ENCODE data around the gene SMIM17. TPM values are rescaled to one million over a fixed set of nuclear protein-coding genes. Genes with fewer than 3 reads are reported as not detected.
A peak's percentile ranks its signal among the peaks of the same experiment; 100 is the strongest.
"Not testable (repeated sequence)": the region's sequence is repeated elsewhere in the genome, so short reads cannot be mapped to it uniquely, and the experiment has no call there.

SMIM17 gene
- total RNA-seq, 2 experiments from 2014 or later: not detected

DNA sequence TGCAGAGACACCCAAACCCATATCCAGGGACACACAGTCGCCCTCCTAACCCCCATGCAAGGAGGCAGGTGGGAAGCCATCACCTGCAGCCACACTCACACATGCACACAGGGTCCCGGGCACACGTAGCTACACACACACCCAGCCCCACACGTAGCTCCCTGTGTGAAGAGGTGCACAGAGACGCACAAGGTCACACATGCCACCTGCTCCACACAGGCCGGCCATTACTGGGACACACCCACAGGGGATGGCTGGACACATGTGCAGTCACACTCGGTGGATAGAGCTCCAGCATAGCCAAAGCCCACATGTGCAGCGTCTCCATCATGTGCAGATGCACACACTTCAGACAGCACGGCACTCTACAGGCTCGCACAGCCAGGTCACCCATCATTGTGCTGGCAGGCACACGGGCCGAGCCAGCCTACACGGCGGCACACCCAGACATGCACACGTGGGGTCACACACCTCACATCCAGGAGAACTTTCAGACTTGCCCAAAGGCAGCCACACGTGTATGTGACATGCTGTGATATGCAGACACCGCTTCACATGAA is 27.5 kb downstream of the SMIM17 start:
- ATAC-seq (no peak), DNase-seq (no peak)
- Mint-ChIP-seq H3K9me3 (ENCODE audit: low read depth) (peaks cover 15% of the 10 kb centered on the region), H3K36me3 (peaks cover 14% of the 10 kb centered on the region), H3K27ac (no peak overlapping the region), H3K4me1 (peaks cover 11% of the 10 kb centered on the region), H3K4me3 (peak overlapping the region; percentile 79), H3K27me3 (no peaks in the 10 kb centered on the region)
- CTCF ChIA-PET: no interaction called here

DNA sequence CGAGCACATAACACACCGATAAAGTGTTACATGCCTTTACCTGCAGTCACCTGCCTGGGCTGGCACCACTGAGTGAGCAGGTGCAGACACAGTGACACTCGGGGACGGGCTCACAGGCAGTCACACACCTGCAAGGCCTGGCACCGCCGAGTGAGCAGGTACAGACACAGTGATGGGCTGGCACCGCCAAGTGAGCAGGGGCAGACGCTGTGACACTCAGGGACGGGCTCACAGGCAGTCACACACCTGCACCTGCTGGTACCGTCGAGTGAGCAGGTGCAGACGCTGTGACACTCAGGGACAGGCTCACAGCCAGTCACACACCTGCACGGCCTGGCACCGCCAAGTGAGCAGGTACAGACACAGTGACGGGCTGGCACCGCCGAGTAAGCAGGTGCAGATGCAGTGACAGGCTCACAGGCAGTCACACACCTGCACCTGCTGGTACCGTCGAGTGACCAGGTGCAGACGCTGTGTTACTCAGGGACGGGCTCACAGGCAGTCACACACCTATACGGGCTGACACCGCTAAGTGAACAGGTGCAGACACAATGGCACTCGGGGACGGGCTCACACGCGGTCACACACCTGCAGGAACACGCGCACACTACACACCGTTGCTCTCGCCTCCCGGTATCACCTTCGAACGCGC is 28.1 kb downstream of the SMIM17 start:
- H3K4me3 Mint-ChIP-seq: peak overlapping the region; percentile 79
- no peaks in the 10 kb centered on the region for H3K27me3 Mint-ChIP-seq
- ATAC-seq: peak; percentile 54
- peaks cover 11% of the 10 kb centered on the region for H3K4me1 Mint-ChIP-seq
- peaks cover 15% of the 10 kb centered on the region for H3K9me3 Mint-ChIP-seq (ENCODE audit: low read depth)
- CTCF ChIA-PET: no interaction called here
- DNase-seq: no peak
- H3K27ac Mint-ChIP-seq: peak overlapping the region; percentile 69
- H3K36me3 Mint-ChIP-seq: peaks cover 12% of the 10 kb centered on the region

DNA sequence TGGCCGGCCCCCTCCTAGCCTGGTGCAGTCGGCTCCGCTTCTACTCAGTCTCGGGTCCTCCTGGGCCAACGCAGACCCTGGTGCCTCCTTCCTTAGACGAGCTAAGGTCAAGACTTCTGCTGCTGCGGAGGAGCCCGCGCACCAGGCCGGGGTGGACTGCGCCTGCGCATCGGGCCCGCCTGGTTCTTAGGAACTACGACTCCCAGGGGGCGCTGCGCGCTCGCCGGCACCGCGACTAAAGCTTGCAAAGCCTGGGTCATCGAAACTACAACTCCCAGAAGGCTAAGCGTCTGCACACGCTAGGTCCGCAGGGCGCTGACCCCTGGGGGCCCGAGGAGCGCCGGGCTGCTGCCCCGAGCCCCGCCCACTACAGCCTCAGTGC is 28.6 kb downstream of the SMIM17 start, which contains the start of gene ZNF835:
Gene ZNF835 (minus strand): TSS at position 145 of the 382 bp plus-strand sequence. CDS start 6,559 bp downstream, outside the sequence.
- ATAC-seq: peak; percentile 92
- peaks cover 18% of the 10 kb centered on the region for H3K9me3 Mint-ChIP-seq (ENCODE audit: low read depth)

DNA sequence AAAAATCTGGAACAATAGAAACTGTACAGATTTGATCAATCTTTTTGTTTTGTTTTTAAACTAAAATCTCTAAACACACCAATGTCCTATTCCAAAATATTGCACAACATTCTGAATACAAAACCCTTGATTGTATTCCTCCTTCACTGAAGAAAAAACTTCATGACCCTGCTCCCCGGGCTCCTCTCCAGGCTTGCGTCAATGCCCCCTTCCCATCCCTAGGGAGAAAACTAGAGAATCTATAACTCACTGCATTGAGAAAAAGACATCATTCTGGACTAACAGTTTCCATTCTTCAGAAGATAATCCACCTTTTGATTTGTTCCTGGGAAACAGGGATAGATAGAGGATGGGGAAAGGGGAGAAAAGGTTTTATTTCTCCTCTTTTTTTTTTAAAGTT is 29.7 kb downstream of the SMIM17 start:
- DNase-seq, ATAC-seq, H3K4me3 Mint-ChIP-seq, CTCF ChIA-PET, H3K27me3 Mint-ChIP-seq, H3K27ac Mint-ChIP-seq: not testable (repeated sequence)
- peaks cover 11% of the 10 kb centered on the region for H3K4me1 Mint-ChIP-seq
- H3K9me3 Mint-ChIP-seq (ENCODE audit: low read depth): peaks cover 15% of the 10 kb centered on the region
- peaks cover 12% of the 10 kb centered on the region for H3K36me3 Mint-ChIP-seq

More for the DNA sequence above, 28.6 kb downstream of the SMIM17 start, which contains the start of gene ZNF835:
- Mint-ChIP-seq H3K27ac (peak within 1 kb of the TSS; percentile 69), H3K36me3 (peaks cover 12% of the 10 kb centered on the region), H3K4me3 (peak within 1 kb of the TSS; percentile 79), H3K27me3 (no peaks in the 10 kb centered on the region), H3K4me1 (peaks cover 11% of the 10 kb centered on the region)
- CTCF ChIA-PET: no interaction called here
- DNase-seq: peak; percentile 84

DNA sequence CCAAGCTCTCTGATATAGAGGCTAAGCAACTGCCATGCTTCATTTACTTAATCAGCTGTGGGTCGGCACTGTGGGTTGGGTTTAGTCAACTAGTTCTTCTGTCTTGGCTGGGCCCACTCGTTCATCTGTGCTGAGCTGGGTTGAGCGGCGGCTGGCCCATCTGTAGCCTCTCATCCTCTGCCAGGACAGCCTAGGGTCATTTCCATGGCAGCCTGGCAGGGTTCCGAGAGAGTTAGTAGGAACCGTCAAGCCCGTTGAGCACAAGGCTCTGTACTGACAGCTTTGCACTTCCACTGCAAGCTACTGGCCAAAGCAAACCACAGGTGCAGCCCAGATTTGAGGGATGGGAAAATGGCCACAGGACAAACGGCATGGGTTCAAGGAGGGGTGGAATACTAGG is 35.2 kb downstream of the SMIM17 start:
- Mint-ChIP-seq H3K4me3 (no peak overlapping the region), H3K36me3 (no peaks in the 10 kb centered on the region), H3K27ac (no peak overlapping the region), H3K27me3 (no peaks in the 10 kb centered on the region), H3K9me3 (ENCODE audit: low read depth) (peaks cover 18% of the 10 kb centered on the region), H3K4me1 (no peaks in the 10 kb centered on the region)
- no peak for ATAC-seq
- no peak for DNase-seq
- CTCF ChIA-PET: no interaction called here

DNA sequence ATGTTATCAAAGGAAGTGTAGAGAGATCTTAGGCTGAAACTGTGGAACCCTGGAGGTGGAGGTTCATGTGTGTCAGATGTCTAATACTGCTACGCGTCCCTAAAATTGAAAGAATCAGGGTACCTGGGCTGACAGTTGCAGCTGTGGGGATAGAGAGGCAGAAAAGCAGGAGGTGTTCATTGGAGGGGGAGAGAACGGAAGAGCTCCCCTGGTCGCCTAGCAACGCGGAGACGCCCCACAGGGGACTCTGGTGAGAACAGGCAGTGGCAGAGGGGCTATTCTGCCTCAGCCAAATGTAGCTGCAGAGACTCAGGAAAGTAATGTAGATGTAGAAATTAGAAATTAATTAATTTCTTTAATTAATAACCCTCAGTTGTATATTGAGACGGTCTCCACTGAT is 38.7 kb downstream of the SMIM17 start:
- no peaks in the 10 kb centered on the region for H3K4me1 Mint-ChIP-seq
- CTCF ChIA-PET: no interaction called here
- DNase-seq: no peak
- no peaks in the 10 kb centered on the region for H3K27me3 Mint-ChIP-seq
- no peaks in the 10 kb centered on the region for H3K36me3 Mint-ChIP-seq
- peaks cover 21% of the 10 kb centered on the region for H3K9me3 Mint-ChIP-seq (ENCODE audit: low read depth)
- no peak overlapping the region for H3K4me3 Mint-ChIP-seq
- ATAC-seq: no peak
- H3K27ac Mint-ChIP-seq: no peak overlapping the region

DNA sequence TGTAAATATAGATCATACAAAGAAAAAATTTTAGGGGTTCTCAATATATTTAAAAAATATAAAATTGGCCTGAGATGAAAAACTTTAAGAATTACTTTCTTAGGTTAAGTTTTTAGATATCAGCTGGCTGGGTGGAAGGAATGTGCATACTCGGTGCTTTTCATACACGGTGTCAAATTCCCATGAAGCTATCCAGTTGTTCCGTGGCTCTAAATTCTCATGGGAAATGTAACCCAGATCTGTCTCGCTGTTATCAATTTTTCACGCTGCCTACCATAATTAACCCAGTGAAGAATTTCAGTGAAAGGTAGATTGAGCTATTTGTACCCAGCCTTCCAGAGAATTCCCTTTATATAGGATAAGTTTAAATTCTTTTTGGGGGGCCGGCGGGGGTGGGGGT is 40.2 kb downstream of the SMIM17 start:
- Mint-ChIP-seq H3K27ac (no peak overlapping the region), H3K4me1 (no peaks in the 10 kb centered on the region), H3K4me3 (no peak overlapping the region), H3K36me3 (no peaks in the 10 kb centered on the region), H3K27me3 (no peaks in the 10 kb centered on the region), H3K9me3 (ENCODE audit: low read depth) (peaks cover 25% of the 10 kb centered on the region)
- no peak for ATAC-seq
- no peak for DNase-seq
- CTCF ChIA-PET: no interaction called here

DNA sequence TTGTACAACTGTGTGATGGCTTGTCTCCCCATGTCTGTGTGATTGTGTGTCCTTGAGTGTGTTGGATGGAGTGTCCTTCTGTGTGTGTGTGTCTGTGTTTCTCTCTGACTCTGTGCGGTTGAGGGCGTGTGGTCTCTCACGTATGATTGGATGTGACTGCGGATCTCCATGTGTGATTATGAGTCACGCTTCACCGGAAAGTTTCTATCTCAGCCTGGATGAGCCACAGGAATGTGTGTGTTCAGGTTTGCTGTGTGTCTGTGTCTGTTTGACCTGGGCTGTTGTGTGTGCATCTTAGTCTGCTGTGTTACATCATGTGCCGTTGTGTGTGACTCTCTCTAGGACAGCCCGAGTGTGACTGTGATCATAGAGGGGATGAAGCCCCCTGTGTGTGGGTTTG is 44.1 kb downstream of the SMIM17 start:
- Mint-ChIP-seq H3K9me3 (ENCODE audit: low read depth) (peaks cover 20% of the 10 kb centered on the region), H3K36me3 (peaks cover 1% of the 10 kb centered on the region), H3K4me3 (no peak overlapping the region), H3K27ac (no peak overlapping the region), H3K4me1 (no peaks in the 10 kb centered on the region), H3K27me3 (no peaks in the 10 kb centered on the region)
- ATAC-seq: no peak
- CTCF ChIA-PET: no interaction called here
- no peak for DNase-seq

DNA sequence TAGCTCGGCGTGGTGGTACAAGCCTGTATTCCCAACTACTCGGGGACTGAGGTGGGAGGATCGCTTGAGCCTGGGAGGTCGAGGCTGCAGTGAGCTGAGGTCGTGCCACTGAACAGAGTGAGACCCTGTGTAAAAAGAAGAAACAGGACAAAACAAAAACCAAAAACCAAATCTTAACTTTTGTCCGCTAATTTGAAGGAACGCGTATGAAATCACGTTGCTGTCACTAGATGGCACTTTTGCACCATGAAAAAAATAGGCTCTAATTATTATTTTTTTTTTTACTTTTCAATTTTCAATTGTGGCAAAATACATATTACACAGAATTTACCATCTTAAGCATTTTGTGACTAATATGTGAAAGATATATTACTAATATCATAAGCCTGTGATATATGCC is 46.2 kb downstream of the SMIM17 start:
- Mint-ChIP-seq H3K4me1 (no peaks in the 10 kb centered on the region), H3K27ac (no peak overlapping the region), H3K36me3 (peaks cover 1% of the 10 kb centered on the region), H3K9me3 (ENCODE audit: low read depth) (peaks cover 31% of the 10 kb centered on the region), H3K27me3 (no peaks in the 10 kb centered on the region), H3K4me3 (no peak overlapping the region)
- CTCF ChIA-PET: no interaction called here
- DNase-seq (no peak), ATAC-seq (no peak)

DNA sequence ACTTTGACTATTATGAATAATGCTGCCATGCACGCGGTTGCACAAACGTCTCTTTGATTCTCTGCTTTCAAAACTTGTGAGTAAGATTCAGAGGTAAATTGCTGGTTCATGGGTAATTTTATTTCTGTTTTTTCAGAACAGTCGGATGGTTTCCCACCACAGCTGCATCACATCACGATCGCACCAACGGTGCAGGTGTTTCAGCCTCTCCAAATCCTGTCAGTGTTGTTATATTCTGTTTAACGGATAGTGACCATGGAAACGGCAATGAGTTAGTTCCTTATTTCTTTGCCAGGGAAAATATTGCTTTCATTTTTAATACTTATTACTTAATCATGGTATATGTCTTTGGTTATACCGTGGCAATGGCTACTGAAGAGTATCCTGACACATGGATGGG is 47.7 kb downstream of the SMIM17 start:
- Mint-ChIP-seq H3K9me3 (ENCODE audit: low read depth) (peaks cover 30% of the 10 kb centered on the region), H3K36me3 (peaks cover 1% of the 10 kb centered on the region), H3K27ac (no peak overlapping the region), H3K4me3 (no peak overlapping the region), H3K4me1 (no peaks in the 10 kb centered on the region), H3K27me3 (no peaks in the 10 kb centered on the region)
- CTCF ChIA-PET: no interaction called here
- DNase-seq (no peak), ATAC-seq (no peak)

DNA sequence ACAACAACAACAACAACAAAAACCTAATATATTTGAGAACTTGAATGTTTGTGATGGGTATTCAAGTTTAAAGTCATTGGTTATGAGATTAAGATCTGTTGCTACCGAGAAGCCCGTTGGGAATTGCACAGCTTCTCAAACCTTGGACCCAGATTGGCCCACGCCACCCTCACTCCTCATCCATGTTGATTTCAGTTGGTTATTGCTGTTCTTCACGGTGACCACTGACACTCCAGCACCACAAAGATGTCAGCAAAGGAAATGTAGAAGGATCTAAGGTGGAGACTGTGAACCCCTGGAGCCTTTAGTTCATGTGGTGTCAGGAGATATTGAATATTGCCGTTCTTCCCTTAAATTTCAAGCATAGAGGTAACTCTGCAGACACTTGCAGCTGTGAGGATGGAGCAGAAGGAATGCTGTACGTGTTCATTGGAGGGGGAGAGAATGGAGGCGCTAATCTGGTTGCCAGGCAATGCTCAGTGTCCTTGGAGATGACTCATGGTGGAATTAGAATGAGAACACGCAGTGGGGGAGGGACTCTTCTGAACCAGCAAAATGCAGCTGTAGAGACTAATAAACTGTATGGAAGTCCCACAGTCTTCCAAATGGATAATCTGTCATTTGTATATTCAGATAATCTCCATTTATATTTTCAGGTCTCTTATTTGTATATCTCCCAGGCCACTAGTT is 49.4 kb downstream of the SMIM17 start:
- Mint-ChIP-seq H3K27me3 (no peaks in the 10 kb centered on the region), H3K4me1 (no peaks in the 10 kb centered on the region), H3K27ac (no peak overlapping the region), H3K36me3 (peaks cover 1% of the 10 kb centered on the region), H3K9me3 (ENCODE audit: low read depth) (peaks cover 24% of the 10 kb centered on the region), H3K4me3 (no peak overlapping the region)
- ATAC-seq: no peak
- CTCF ChIA-PET: no interaction called here
- DNase-seq: no peak

DNA sequence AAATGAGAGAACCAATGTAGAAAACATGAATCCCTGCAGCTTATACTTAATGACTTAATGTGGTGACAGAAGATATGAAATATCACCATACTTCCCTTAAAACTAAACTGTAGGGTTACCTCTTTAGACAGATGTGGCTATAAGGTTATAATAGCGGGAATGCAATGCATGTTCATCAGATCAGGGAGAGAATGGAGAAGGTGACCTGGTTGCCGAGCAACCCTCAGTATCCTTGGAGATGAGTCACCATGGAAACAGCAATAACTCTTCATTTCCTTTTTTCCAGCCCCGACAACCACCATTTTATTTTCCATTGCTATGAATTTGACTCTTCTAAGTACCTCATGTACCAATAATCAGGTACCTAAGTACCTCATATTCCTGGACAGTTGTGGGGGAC is 56.6 kb downstream of the SMIM17 start:
- H3K4me3 Mint-ChIP-seq: no peak overlapping the region
- no peaks in the 10 kb centered on the region for H3K4me1 Mint-ChIP-seq
- no peaks in the 10 kb centered on the region for H3K27me3 Mint-ChIP-seq
- ATAC-seq (no peak), DNase-seq (no peak)
- peaks cover 2% of the 10 kb centered on the region for H3K36me3 Mint-ChIP-seq
- H3K9me3 Mint-ChIP-seq (ENCODE audit: low read depth): peaks cover 25% of the 10 kb centered on the region
- H3K27ac Mint-ChIP-seq: no peak overlapping the region
- CTCF ChIA-PET: no interaction called here

DNA sequence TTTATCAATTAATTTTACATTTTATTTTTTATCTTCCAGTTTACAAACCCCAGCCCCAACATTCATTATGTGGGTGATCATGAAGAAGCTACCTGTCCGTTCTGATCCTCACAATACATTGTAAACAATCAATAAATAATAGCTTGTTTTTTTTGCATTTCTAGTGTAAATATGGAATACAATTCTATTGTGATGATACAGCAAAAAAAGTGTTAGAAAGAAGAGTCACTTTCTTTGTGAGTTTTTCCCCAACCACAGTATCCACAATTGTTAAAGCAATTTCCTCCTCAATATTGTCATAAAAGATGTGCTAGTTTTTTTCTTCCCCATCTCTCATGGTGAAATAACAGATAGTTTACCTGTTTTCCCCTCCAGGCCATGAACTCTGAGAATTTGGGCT is 58.9 kb downstream of the SMIM17 start:
- peaks cover 30% of the 10 kb centered on the region for H3K9me3 Mint-ChIP-seq (ENCODE audit: low read depth)
- DNase-seq (no peak), ATAC-seq (no peak)
- H3K4me1 Mint-ChIP-seq: no peaks in the 10 kb centered on the region
- no peak overlapping the region for H3K4me3 Mint-ChIP-seq
- no peaks in the 10 kb centered on the region for H3K27me3 Mint-ChIP-seq
- H3K36me3 Mint-ChIP-seq: peaks cover 2% of the 10 kb centered on the region
- CTCF ChIA-PET: no interaction called here
- no peak overlapping the region for H3K27ac Mint-ChIP-seq

DNA sequence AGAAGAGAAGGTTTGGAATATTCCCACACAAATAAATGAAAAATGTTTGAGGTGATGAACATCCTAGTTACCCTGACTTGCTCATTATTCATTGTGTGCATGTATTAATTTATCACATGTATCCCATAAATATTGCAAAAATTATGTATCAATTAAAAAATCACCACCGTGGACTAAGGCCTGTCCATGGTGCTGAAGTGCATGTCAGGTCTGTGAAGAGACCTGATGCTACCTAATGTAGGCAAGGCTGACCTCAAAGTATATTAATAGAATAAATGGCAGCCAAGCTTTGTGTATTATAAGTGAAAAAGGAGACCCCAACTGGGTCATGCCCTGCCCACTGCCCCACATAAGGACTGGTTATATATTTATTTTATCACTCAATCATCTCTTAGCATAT is 63.0 kb downstream of the SMIM17 start:
- Mint-ChIP-seq H3K9me3 (ENCODE audit: low read depth) (peaks cover 27% of the 10 kb centered on the region), H3K27ac (no peak overlapping the region)

More for the DNA sequence above, 63.0 kb downstream of the SMIM17 start:
- Mint-ChIP-seq H3K4me3 (no peak overlapping the region), H3K36me3 (peaks cover under 1% of the 10 kb centered on the region), H3K27me3 (no peaks in the 10 kb centered on the region), H3K4me1 (no peaks in the 10 kb centered on the region)
- CTCF ChIA-PET: no interaction called here
- DNase-seq (no peak), ATAC-seq (no peak)

Measured in activated CD8-positive, alpha-beta memory T cell treated with anti-CD3 and anti-CD28 coated beads, Interleukin-2, amount 10 ng/mL, durations not matched to agents 7 days and 5 days (primary cell).